HG02763 (cell line): ENCODE results near the gene WIF1.

Experiments used
- ATAC-seq: cut with Tn5 transposase; IDR thresholded peaks from one replicate; pipeline ENCODE4 v1.9.1; 2021; ENCODE audit warnings: mild to moderate bottlenecking, moderate library complexity; ENCODE audit not compliant: unreplicated experiment

WIF1 gene

GRCh38 chr12:65123435-65124063 lies 2.4 kb upstream of the WIF1 start:
- ATAC-seq, result no peak

- no peak for ATAC-seq
Observed at GRCh38 chr12:65122703-65123102, 1.6 kb upstream of the WIF1 start.

- no peak for ATAC-seq
Observed at GRCh38 chr12:65121956-65122469, 908 bp upstream of the WIF1 start.

GRCh38 chr12:65119063-65119462 lies 2.0 kb downstream of the WIF1 start:
- no peak for ATAC-seq

GRCh38 chr12:65113621-65114035 lies 7.5 kb downstream of the WIF1 start:
- ATAC-seq, result no peak

- no peak for ATAC-seq
Observed at GRCh38 chr12:65106948-65107347, 14.2 kb downstream of the WIF1 start.

GRCh38 chr12:65100140-65100539 lies 21.0 kb downstream of the WIF1 start:
- ATAC-seq, result no peak

- ATAC-seq, result no peak
Observed at GRCh38 chr12:65099182-65099581, 21.9 kb downstream of the WIF1 start.

GRCh38 chr12:65098364-65098763 lies 22.7 kb downstream of the WIF1 start:
- no peak for ATAC-seq

GRCh38 chr12:65094722-65095121 lies 26.4 kb downstream of the WIF1 start:
- ATAC-seq, result no peak

- no peak for ATAC-seq
Observed at GRCh38 chr12:65093606-65094005, 27.5 kb downstream of the WIF1 start.

- ATAC-seq, result no peak
Observed at GRCh38 chr12:65090461-65090860, 30.6 kb downstream of the WIF1 start.

- ATAC-seq, result no peak
Observed at GRCh38 chr12:65086236-65086635, 34.9 kb downstream of the WIF1 start.

GRCh38 chr12:65084579-65084978 lies 36.5 kb downstream of the WIF1 start:
- ATAC-seq, result no peak

- no peak for ATAC-seq
Observed at GRCh38 chr12:65083581-65083980, 37.5 kb downstream of the WIF1 start.

- ATAC-seq, result no peak
Observed at GRCh38 chr12:65082406-65082805, 38.7 kb downstream of the WIF1 start.

GRCh38 chr12:65081496-65081895 lies 39.6 kb downstream of the WIF1 start:
- ATAC-seq, result no peak

GRCh38 chr12:65074932-65075331 lies 46.2 kb downstream of the WIF1 start:
- no peak for ATAC-seq

- no peak for ATAC-seq
Observed at GRCh38 chr12:65069336-65069735, 51.8 kb downstream of the WIF1 start.

- no peak for ATAC-seq
Observed at GRCh38 chr12:65067383-65067782, 53.7 kb downstream of the WIF1 start.

GRCh38 chr12:65055859-65056258 lies 65.2 kb downstream of the WIF1 start:
- ATAC-seq, result no peak

GRCh38 chr12:65051218-65051617 lies 69.9 kb downstream of the WIF1 start:
- no peak for ATAC-seq

- no peak for ATAC-seq
Observed at GRCh38 chr12:65045269-65045668, 75.8 kb downstream of the WIF1 start.
